Measurements from ENCODE around the gene MYH7B.
A peak's percentile ranks its signal among the peaks of the same experiment; 100 is the strongest.

The MYH7B gene

GRCh38 chr20:34977365-34978091 is 21.9 kb downstream of the MYH7B start:
- no peak for DNase-seq

GRCh38 chr20:34978092-34978744 is 22.6 kb downstream of the MYH7B start:
- DNase-seq: no peak

GRCh38 chr20:34979366-34980153 is 23.9 kb downstream of the MYH7B start:
- DNase-seq: peak; percentile 41 to 48

GRCh38 chr20:34980543-34981233 is 25.0 kb downstream of the MYH7B start:
- no peak for DNase-seq

- DNase-seq: no peak
Observed at GRCh38 chr20:34982270-34983088, 26.8 kb downstream of the MYH7B start.

GRCh38 chr20:34983089-34983820 is 27.6 kb downstream of the MYH7B start:
- DNase-seq: no peak

- no peak for DNase-seq
Observed at GRCh38 chr20:34983995-34984735, 28.5 kb downstream of the MYH7B start.

- no peak for DNase-seq
Observed at GRCh38 chr20:34984756-34985261, 29.1 kb downstream of the MYH7B start.

- DNase-seq: no peak
Observed at GRCh38 chr20:34985461-34986310, 30.0 kb downstream of the MYH7B start.

- no peak for DNase-seq
Observed at GRCh38 chr20:34986311-34987287, 30.9 kb downstream of the MYH7B start.

GRCh38 chr20:34987288-34988190 is 31.9 kb downstream of the MYH7B start:
- DNase-seq: no peak

GRCh38 chr20:34988191-34988540 is 32.5 kb downstream of the MYH7B start:
- DNase-seq: no peak

GRCh38 chr20:34989118-34989517 is 33.5 kb downstream of the MYH7B start:
- no peak for DNase-seq

- DNase-seq: no peak
Observed at GRCh38 chr20:34989670-34990069, 34.0 kb downstream of the MYH7B start.

- DNase-seq: no peak
Observed at GRCh38 chr20:34990231-34990630, 34.6 kb downstream of the MYH7B start.

- no peak for DNase-seq
Observed at GRCh38 chr20:34990661-34991214, 35.1 kb downstream of the MYH7B start.
